GM21786 (cell line): ENCODE data around the gene BAZ2A.

Experiments used
- ATAC-seq: cut with Tn5 transposase; IDR thresholded peaks from one replicate; pipeline ENCODE4 v1.9.1; 2021; ENCODE audit not compliant: unreplicated experiment

Gene BAZ2A

DNA sequence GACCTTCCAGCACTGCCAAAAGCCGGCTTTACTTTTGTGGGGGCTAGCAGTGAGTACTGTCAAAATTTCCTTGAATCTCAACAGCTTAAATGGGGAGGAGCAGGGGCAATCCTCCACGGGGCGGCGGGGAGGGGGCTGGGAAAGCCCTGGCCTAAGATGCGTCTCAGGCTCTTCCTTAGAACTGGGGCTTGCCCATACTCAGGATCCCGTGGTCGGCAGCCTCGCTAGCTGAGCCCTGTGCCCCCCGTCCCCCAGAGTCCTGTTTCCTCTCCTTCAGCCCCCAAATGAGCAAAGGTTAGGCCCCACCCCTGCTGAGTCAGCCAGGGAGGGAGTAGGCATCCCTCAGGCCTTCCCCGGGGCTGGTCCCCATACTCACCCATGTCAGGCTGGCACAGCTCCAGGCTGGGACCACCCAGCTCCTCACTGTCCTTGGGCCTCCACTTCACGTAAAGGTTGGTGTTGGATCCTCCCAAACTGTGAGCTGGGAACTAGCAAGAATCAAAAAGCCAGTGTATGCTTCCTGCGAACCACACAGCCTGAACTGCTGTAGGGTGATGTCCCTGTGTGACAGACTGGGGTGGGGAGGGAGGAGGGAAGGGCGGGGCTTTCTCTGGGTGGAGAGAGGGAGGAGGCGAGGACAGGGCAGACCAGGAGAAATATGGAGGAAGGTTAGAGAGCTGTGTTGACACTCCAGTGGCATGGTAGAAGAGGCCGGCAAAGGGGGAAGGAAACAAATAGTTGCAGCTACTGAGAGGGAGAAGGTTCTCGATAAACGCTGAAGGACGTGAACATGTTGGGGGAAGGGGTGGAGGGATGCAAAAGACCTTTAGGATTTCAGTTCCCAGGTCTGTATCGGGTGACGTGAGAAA, 5.9 kb upstream of the BAZ2A start:
- ATAC-seq = peak; percentile 36

DNA sequence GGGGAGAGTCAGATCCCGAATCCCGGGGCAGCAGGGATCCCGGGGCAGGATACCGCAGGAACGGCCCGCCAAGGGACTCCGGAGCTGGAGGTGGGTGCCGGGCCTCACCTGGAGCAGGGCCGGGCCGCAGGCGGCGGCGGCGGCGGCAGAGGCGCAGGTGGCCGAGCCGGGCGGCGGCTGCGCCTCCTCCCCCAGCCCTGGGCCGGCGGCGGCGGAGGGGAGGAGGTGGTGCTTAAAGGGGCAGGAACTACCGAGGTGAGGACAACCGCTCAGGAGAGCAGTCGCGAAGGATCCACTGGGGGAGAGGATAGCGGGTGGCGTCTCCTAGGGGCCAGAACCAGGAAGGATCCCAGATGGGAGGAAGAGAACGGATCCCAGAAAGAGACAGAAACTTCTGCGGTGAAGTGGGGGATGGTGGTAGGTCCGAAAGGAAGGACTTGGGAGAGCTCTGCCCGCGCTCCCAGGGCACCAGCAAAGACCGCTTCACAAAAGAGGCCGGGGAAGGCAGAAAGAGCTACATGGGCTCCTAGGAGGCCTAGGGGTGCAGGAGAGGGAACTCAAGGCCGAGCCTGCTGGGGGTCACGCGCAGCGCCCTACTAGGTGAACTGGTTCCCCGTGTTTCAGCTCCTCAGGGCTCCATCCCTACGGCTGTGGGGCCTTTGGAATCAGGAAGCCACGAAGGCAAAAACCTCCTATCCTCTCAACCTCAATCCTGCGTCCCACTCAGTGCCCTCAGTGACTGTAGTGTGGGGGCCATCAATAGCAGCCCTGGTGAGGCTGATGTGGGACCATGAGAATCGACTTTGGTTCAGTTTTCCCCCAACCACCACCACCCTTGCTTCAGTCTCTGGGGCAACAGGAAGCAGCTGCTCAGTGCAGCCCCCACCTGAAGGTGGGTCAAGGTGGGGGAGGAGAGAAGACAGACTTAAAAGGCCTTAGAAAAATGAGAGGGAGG, 5.0 kb upstream of the BAZ2A start:
- peak; percentile 25 for ATAC-seq

DNA sequence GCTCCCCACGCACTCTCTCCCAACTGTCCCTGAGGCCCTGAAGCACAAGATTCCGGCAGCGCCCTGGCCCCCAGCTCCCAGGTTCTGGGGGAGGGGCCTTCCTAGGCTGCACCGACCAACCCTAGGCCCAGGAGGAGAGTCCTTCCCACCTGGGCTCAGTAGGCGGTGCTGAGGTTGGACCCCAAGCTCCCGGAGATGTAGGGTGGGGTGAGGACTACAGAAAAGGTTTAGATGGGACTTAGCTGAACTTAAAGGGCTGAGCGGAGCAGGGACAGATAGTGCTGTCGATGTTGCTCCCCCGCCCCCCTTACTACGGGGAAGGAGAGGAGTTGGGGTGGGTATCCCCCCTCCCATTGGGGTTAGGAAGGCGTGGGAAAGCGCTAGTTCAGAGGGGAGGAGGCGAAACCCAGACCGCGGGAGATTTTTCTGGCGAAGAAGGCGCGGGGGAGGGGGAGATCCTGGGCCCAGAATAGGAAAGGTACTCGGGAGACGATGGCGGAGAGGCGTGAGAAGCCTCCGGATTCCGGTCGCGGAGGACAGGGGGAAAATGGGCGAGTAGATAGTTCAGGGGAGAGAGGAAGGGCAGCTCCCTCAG, 4.2 kb upstream of the BAZ2A start:
- no peak for ATAC-seq

DNA sequence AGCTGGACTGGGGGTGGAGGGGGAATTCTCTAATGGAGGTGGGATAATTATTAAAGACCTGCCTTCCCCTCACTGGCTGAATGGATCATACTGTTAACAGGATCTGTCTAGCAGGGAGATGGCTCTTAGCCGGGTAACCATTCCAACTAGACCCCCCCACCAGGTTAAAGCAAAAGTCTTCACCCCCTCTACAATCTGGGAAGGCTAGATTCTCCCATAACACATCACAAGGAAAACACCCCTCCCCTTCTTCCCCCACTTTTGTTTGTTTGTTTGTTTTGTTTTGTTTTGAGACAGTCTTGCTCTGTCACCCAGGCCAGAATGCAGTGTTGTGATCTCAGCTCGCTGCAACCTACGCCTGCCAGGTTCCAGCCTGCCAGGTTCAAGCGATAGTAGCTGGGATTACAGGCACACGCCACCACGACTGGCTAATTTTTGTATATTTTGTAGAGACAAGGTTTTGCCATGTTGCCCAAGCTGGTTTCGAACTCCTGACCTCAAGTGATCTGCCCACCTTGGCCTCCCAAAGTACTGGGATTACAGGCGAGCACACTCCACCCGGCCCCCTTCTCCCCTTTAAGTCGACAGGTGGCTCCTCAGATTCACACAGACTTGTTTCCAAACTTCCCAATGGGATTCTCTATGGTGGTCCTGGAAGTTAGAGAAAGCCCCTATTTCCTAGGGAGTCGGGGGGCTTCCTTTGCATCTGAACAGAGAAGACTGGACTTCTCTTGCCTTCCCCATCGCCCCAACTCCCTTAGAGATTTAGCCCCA, 3.5 kb upstream of the BAZ2A start:
- ATAC-seq = no peak

DNA sequence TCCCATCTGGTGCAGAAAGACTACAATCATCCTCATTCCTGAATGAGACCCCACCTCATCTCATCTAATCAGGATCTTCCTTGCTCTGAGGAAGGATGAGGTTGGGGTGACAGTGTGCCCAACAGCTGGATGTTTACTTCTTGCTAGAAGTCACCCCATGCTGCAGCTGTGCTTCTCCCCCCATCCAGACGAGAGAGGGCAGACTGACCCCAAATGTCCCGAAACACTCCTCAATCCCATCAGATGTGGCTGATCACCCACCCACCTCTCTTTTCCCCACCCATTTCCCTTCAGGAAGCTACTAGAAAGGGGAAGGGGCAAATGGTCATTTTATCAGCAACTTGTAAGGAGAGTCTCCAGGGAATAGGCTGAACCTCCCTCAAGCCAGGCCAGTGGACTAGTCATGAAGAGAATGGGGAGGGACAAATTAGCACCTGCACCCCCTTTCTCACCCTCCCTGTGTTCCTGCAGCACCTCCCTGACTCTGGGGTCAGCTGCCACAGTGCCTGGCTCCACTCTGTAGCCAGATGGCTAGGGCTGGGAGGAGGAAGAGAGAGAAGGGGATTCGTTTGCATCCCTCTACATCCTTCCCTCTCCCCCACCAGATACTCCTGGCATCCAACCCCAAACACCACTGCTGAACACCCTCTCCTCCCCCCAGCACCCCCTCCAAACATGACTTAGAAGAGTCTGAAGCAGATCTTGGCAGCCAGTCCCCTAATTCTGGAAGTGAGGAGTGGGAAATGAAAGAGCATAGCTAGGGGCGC, 2.8 kb upstream of the BAZ2A start:
- no peak for ATAC-seq

DNA sequence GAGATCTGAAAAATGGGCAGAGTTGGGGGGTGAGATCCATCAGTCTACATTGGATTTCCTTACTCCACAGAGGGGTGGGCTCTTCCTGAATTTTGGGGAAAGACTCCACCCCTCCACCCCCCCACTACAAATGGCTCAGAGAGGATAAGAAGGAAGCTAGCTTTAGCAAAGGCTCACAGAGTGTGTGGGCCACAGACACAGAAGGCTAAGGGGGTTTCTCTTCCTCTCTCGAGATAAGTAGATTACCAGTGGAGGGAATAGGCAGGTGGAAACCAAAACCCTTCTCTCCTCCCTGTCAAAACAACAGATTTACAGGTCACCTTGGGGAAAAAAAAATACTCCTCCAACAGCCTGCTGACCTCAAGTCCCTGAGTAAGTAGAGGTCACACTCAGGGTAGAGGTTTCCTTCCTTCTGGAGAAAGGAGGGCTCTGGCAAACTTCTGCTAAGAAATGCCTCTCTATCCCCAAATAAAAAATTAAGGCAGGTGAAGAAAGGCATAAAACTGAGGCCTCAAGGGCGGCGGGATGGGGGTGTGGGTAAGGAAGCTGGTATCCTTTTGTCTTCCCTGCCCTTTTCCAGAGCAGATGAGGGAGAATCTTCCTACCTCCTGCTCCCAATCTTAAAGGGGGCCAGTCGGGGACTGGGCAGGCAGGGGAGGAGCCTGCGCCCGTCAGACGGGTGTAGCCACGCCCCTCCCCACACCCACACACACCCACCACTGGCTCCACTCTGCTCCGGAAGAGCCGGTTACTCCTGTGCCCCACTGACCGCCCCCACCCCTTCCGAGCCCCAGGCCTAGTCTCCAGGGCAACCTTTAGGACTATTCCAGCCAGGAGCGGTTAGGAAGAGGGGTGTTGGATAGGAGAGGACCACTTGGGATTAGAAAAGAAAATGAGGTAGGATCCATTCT, 1.9 kb upstream of the BAZ2A start:
- peak; percentile 19 for ATAC-seq

DNA sequence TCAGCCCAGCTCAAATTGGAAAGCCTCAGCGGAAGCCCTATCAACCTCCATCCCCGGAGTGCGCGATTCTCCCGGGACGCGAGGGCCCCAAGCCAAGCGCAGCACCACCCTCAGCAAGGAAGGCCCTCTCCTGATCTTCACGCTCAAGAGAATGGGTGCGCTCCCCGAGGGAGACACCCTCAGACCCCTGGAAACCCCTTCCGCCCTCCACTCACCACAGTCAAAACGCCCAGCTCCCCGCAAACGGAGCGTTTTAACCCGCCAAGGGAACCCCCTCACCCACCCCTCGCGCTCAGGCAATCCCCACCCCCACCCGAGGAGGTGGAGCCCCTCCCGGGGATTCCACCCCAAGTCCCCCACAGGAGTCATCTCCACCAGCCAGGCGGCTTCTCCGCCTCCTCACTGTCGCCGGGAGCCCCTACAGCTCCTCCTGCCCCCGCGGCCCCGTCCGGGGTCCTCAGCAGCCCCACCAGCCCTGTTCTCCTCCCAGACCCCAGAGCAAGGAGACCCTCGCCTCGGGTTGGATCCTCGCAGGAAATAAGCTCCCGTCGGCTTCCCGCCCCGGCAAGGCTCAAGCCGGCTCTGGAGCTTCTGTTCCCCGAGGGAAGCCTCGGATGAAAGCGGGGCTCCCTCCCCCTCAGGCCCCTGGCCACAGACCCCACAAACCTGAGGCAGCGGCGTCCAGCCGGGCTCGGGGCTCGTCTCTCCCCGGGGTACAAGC, 507 bp downstream of the BAZ2A start:
- no peak for ATAC-seq

DNA sequence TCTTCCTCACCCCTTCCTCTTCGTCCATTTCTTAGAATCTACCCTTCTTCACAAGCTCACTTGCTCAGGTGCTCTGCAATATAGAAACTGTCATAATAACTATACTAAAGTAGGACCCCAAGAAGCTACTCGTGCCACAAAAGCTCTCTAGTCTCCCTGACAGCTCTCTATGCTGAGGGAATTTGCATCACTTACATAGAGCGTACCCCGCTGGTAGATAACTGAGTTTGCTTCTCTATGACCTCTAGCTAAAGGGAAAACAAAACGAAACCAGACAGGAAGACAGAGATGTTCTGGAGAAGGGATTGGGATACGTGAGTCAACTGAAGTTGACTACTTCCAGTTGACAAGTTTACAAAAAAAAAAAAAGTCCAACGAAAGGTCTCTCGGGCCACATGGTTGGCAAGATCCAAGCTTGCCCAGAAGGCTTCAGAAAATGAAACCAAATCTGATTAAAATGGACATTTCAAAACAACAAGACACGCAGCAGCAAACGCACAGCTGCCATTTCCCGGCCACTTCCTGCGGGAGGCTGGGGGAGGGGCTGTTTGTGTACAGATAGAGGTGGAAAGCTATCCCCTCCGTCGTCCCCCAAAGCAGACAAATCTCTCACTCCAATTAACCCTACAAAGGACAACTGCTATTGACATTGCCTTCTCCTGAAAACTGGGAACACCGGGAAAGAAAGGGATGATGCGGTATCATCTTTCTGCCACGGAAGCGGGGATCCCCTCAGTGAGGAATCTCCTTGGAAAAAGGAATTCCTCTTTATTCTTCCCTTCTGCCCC, 1.3 kb downstream of the BAZ2A start:
- ATAC-seq = no peak

DNA sequence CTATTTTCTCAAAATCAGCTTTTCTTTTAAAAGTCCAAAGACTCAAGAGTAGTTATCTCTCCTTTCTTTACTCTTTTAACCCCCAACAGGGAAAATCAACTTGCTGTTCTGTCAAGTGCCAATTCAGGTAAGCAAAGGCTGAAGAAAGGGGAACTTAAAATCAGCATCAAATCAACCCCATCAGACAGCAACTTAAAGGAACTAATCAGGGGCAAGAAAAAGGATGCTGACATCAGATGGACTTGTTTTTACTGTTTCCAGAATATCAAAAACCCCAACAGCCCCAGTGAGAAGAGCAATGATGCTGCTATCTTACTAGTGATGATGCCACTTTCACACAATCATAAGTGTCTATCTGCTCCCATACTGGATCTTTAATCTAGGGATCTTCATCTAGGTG, 3.4 kb downstream of the BAZ2A start:
- no peak for ATAC-seq

DNA sequence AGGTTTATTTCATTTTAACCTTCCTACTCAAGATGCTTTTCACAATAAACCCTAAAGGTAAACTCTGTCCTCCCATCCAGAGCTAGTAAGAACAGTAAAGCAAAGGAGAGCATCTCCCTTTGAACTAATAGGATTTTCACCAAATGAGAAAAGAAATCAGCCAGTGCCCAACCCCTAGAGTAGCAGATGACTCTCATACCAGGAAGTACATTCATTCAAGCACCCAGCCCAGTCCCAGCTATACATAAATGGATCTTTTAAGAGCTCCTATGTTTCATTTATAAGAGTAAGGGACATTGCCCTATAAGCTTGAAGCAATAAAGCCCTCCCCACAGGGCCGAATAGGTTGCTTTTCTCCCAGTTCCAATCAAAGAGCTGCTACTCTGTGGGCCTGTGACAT, 7.6 kb downstream of the BAZ2A start:
- ATAC-seq = no peak

DNA sequence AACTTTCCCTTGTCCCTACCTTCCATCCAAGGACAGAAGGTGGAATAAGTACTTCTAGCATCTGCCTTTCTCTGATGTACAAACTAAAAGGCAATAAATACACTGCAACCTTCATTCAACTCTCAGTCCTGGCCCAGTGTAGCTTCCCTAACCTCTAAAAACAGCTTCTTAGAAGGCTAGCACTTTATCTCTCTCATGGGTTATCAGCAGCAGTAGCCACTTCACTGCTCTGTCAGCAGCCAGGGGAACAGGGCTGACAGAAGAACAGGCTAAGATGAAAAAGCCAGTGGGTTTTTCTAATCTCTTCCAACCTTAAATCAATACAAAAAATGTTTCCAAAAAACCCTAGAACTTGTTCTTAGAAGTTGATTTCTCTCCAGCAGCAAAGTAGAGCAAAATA, 13.2 kb downstream of the BAZ2A start:
- no peak for ATAC-seq

DNA sequence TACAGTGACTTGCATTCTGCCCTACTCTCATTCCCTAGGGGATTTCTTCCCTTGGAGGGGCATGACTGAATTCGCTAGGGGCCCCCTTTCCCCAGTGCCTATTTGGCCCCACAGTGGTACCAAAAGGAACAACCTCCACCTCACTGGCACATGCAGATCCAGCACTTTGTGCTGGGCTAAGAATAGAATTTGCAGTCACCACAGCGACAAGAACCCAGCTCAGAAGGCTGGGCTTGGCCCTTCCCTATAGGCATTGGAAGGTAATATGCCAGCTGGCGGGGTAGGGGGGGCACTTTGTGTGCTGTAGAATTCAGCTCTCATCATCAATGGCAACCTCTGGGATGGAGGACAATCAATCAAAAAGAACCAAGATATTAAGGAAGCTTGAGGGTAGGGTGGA, 13.9 kb downstream of the BAZ2A start:
- ATAC-seq = no peak

DNA sequence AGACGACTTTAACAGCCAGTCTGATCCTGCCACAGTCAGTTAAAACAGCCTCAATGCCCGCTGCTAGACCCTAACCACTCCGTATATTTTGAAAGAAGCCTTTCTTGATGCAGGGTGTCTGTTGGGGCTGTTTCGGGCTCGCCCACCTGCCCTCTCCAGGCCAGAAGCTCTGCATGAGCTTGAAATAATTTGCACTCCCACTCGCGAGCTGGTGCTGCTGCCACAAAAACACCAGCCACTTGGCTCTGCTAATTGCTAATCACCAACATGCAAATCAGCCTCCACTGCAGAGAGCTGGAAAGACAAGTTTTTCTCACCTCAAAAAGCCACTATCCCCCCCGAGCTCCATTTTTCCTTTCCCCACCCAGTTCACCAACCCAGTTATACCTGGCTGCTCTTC, 15.5 kb downstream of the BAZ2A start:
- no peak for ATAC-seq

DNA sequence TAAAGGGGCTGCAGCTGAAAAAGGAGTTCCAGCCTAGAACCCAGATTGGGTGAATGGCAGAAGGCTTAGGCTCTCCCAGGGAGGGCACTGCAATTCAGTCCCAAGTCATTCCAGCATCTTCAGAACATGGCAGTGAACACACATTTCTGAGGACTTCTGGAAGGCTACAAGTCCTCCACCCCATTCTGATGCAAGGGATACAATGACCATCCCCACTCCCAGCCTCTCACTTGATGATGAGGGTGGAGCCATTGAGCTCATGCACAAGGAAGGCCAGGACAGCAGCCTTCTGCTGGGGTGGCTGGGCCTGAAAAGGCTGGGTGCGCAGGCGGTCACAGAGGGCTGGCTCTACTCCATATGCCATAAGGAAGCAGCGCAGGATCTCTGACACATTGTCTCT, 25.8 kb downstream of the BAZ2A start:
- no peak for ATAC-seq

DNA sequence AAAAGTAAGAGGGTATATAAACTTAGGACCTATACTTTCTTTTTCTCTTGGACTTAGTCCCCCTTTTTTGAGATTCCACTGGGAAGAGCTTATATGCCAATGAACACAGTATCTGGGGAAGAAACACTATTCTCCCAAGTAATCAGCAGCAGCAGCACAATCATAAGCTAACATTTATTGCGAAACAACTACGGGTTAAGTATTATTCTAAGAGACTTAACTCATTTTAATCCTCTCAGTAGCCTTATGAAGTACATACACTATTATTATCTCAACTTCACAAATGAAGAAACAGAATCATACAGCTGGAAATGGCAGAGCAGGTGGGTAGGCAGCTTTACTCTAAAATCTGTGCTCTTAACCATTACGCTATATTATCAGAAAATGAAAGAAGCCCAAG, 27.9 kb downstream of the BAZ2A start:
- no peak for ATAC-seq

DNA sequence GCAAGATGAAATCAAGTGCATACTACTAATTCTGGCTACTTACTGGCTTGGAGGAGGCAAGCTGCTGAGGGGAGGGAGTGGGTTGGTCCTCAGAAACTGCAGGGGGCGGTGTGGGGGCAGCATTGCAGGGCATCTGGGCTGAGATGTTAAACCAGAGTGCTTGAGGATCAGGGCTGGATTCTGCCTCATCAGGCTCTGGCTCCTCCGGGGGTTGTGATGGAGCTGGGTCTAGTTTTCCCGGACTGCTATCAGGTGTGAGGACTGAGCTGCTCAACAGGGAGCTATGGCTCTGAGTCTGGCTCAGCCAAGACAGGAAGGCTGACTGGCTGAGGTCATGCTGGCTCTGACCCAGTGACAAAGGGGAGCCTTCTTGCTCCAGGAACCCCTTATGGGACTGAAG, 28.6 kb downstream of the BAZ2A start:
- ATAC-seq = no peak

DNA sequence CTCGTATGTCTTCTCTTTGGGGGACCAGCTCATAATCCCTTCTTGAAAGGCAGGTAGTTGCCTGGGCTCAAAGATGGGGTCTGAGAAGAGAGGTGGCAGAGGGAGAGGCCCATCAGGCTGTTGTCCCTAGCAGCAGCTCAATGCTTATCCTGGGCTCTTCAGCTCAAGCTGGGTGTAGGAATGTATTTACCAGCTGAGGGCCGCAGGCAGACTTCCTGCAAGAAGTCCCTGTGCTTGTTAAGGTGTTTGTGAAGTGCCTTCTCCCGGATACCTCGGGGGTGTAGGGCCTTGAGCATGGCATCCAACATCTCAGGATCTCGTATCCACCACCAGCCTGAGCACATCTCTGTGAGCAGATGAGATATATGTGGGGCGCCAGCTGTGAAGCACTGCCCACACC, 29.4 kb downstream of the BAZ2A start:
- no peak for ATAC-seq

DNA sequence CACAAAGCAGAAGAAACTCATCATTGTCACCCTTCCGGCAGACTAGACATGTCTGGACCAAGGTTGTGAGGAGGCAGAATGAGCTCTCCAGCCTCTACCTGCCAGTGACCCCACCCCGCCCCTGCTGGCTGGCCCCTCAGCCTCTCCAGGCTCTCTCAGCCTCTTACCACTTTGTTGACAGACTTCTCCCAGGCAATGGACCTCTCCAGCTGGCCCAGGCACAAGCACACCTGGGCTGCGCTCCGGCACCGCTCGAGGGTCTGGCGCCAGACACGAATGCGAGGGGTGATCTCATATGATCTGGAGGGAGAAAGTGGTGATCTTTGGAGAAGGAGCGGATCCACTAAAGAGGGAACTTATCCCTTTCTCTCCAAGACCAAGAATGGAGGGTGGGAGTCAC, 30.3 kb downstream of the BAZ2A start:
- no peak for ATAC-seq
